NCI-H146 (cell line): Measurements from ENCODE around the gene GSDMA.
A peak's percentile ranks its signal among the peaks of the same experiment; 100 is the strongest.
"Not testable (repeated sequence)": the region's sequence is repeated elsewhere in the genome, so short reads cannot be mapped to it uniquely, and the experiment has no call there.

Experiments used
- DNase-seq: peaks from one replicate; lab custom pipeline; 2025; lab: John Stamatoyannopoulos, UW

The GSDMA gene

GRCh38 chr17:39929646-39930407 lies 33.0 kb upstream of the GSDMA start:
- DNase-seq = no peak

DNA sequence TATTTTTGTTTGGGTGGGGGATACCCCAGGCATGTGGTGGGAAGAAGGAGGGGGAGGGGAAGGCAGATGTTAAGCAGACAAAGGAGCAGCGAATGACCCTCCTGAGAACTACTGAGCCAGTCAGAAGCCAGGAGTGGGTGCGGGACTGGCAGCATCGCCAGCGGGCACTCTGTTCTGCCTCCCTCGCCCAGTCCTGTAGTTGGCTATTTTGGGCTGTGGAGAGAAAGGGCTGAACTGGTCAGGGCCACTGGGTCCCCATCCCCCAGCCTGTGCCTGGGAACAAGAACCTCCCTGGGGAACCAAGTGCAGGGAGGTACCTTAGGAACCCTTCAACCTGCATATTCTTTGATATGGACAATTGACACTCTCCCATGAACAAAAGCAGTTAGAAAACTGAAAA lies 28.9 kb upstream of the GSDMA start:
- no peak for DNase-seq

- DNase-seq = no peak
These were observed 28.5 kb upstream of the GSDMA start for GRCh38 chr17:39934324-39934723.

- no peak for DNase-seq
These were observed 26.9 kb upstream of the GSDMA start for GRCh38 chr17:39935909-39936308.

GRCh38 chr17:39937447-39937846 lies 25.4 kb upstream of the GSDMA start:
- DNase-seq = no peak

DNA sequence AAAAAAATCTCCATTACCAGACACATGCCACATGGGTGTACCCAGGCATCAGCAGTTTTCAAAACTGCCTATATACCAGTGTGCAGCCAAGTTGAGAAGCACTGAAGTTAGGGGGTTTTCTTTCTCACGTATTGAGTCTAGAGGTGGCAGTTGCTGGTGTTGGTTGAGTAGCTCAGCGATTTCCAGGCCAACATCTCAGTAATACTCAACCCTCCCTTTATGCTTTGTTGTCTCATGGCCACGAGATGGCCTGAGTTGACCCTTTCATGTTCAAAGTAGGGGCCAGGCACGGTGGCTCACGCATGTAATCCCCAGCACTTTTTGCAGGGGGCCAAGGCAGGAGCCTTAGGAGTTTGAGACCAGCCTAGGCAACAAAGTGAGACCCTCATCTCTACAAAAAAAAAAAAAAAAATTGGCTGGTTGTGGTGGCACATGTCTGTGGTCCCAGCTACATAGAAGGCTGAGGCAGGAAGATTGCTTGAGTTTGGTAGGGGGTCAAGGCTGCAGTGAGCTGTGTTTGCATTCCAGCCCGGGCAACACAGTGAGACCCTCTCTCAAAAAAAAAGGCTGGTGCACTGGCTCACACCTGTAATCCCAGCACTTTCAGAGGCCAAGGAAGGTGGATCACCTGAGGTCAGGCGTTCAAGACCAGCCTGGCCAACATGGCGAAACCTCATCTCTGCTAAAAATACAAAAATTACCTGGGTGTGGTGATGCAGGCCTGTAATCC lies 24.5 kb upstream of the GSDMA start:
- DNase-seq = no peak

DNA sequence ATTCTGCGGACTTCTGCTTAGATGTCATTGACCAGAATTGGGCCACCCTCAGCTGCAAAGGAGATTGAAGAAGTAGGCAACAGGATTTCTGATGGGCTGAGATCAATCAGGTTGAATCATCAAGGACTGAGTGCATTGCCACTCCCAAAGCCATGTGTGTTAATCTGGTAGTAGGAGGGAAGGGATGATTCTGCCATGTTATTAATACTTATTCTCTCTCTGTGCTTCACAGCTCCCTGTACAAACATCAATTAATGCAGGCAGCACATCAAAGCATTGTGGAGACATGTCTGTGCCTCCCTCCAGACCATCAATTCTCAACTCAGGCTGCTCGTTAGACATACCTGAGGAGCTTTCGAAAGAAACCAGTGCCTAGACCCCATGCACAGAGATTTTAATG lies 23.7 kb upstream of the GSDMA start:
- no peak for DNase-seq

DNA sequence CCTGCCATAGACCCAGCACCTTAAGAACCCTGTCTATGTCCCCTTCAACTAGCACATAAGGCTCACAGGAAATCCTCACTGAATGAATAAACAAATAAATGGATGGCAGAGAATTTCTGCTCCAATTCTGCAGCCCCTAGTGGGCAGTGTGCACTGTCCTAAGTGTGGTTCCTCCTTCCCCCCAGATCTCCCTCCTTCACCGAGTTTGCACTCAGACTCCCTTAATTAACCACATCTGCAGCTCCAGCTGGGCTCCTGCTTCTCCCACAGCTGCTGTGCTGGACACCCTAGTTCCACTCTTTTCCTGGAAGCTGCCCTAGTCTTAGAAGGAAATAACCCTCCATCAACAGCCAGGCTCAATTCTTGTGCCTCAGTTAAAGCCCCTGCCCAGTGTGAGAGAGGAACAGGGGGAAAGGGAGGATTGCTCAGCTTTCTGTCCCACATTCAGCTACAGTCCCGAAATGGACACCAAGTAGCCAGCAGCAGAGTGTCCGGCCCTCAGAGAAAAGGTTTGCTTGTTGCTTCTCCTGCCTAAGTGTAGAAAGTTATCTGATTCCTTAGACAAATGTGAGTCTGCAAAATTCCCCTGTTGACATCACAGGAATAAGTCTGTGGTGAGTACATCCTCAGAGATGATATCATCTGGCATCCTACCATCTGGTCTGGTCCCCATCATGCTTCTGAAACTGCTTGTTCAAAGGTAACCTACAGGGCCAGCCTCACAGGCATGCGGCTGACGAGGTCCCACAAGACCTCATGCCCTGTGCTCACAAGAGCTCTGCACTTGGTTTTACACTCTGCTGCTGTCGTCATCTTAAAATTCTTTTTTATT lies 23.0 kb upstream of the GSDMA start:
- peak; percentile 15 for DNase-seq

DNA sequence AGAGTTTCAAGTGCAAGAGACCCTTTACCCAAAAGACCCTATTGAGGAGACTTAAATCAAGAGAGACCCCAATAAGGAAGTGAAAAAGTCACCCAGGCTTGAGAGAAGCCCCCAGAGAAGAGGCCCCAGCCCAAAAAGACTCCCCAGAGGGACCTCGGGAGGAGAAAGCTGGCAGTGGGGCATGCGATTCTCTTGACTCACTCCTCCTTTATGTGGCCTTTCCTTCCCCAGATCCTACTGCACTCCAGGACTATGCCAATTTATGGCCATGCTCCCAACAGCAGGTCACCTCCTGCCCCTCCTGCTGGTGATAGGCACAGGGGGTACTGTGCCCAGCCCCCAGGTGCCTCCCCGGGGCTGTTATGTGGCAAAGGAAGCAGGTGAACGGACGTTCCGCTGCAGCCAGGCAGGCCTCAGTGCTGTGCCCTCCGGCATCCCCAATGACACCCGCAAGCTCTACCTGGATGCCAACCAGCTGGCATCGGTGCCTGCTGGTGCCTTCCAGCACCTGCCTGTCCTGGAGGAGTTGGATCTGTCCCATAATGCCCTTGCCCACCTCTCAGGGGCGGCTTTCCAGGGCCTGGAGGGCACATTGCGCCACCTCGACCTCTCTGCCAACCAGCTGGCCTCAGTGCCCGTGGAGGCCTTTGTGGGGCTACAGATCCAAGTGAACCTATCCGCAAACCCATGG lies 19.0 kb upstream of the GSDMA start:
- no peak for DNase-seq

- DNase-seq = no peak
These were observed 18.5 kb upstream of the GSDMA start for GRCh38 chr17:39944393-39944711.

DNA sequence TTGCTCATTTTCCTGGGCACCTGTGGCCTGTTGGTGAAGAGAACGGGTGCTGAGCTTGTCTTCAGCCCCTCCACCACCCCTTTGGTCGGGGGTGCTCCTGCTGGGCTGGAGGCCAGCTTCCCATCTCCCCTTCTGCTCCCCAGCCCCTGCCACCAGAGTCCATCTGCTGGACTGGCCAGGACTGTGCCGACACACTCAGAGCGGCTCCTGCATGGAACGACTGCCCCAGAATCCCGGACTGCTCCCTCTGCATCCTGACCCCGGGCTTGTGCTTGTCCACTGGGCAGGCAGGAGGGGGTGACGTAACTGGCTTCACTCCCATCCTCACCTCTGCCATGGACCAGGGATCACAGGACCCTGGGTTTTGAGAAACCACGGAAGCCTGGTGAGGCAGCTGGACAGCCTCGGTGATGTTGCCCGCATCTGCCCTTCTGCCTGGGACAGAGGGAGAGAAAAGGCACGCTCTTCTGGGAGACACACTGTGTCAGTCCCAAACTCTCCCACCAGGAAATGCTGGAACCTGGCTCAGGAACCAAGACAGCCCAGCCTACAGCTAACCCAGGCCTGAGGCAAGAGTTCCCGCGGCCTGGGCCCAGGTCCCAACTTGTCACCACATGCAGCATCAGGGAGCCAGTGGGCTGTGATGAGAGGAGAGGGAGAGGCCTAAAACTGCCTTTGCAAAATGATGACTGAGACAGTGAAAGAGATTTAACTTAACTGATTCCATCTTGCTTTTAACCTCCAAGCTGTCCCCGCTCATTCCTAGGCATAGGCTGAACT lies 16.1 kb upstream of the GSDMA start:
- DNase-seq = no peak

- not testable (repeated sequence) for DNase-seq
These were observed 14.3 kb upstream of the GSDMA start for GRCh38 chr17:39948489-39948828.

DNA sequence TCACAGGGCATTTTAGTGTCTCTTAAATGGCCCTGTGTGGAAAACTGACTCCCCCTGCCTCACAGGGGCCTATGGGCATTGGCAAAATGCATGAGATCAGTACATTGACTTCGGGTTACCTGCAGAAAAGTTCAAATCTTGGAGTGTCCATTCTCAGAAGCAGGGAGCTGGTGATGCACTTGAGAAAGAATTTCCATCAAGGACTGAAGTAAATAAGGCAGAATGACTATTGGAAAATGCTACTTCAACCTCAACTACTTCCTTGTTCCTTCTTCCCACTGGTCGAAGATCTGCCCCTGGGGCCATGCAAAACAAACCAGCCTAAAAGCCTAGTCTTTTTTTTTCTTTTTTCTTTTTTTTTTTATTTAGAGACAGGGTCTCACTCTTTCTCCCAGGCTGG lies 13.8 kb upstream of the GSDMA start:
- no peak for DNase-seq

DNA sequence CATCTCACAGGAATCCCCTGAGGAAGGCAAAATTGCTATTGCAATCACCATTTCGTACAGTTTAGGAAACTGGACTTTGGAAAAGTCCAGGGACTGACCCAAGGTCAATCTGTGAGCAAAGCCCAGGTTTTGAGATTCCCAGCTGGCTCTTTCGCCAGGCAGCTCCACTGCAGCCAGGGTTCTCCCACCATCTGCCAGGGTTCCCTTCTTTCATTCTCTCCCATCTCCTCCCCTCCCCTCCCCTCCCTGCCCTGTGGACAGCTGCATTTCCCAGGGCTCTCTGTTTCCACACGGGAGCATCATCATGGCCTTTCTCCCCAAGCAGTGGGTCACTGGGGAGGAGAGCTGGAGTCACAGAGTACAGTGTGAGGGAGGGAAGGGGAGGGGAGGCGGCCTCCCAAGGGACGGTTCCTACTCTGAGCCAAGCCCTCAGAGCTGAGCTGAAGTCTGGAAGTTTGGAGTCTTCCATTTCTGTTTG lies 11.9 kb upstream of the GSDMA start:
- no peak for DNase-seq

DNA sequence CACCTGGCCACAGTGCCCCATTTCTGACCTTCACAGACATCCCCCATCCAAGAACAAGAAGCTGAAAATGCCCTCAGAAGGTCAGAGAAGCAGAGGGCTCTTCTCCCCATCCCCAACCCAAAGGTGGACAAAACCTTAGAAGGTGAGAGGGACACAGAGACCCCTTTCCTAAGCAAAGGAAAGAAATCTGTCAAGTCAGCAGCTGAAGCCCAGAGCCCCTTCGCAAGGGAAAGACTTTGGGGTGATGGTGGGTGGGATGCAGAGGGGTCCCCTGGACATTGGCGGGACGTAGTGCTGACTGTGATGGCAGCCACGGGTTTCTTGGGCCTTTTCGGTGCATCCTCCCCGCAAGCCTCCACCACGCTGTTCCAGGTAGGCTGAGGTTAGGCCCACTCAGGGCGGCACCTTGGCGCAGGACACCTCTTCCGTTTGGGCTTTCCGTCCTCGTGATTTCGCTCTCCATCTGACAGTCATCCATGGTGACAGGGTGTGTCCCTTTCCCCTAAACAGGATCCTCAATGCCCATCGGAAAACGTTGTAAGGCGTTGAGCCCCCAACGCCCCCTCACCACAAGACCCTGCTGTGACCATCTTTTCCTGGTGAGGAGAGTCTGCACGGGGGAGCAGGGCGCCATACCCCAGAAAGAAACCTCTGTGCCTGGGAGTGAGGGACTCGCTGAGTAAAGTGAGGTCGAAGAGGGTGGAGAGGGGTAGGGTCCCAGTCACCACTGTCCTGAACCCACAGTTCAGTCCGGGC lies 10.7 kb upstream of the GSDMA start:
- DNase-seq = no peak

DNA sequence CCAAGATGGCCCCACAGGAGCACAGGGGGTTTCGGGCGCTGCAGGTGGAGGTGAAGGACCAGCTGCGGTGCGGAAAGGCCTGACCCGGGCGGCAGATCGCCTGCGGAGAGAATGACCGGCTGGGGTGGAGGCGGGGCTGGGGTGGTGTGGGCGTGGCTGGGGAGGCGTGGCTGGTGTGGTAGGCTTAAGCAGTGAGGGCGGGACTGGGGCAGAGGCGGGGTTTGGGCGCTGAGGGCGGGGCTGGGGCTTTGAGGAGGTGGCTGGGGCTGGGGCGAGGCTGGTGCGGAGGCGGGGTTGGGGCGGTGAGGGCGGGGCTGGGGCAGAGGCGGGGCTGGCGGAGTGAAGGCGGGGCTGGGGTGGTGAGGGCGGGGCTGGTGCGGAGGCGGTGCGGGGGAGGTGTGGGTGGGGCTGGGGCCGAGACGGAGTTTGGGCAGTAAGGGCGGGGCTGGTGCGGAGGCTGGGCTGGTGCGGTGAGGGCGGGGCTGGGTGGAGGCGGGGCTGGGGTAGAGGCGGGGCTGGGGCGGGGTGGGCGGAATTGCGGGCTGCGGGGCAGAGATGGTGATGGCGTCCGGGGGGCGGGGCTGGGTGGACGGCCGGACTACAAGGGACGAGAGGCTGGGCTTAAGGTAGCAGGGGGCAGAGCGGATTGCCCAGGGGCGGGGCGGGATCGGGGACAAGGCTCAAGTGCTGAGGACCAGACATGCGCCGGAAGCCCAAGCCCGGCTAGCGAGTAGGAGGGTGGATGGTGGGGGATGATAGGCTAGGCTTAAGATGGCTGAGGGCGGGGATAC lies 9.9 kb upstream of the GSDMA start:
- peak; percentile 99 for DNase-seq

DNA sequence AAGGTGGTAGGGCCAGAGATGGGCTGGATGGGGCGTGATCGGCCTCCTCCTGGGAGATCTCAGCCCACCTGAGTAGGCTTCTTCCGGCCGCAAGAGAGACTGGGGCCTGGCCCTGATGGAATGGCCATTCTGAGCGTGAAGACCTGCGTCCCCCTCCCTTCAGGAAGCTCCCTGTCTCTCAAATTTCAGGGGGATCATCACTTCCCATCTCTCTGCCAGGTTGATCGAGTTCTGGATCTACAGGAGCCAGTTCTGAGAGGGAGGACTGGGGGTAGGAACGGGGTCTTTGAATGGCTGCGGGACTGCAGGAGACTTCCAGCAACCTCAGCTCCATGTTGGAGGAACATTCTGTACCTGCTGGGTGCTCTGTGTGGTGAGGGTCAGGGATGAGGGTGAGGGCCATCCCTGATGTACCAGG lies 9.3 kb upstream of the GSDMA start:
- DNase-seq = no peak

- DNase-seq = no peak
These were observed 7.9 kb upstream of the GSDMA start for GRCh38 chr17:39954876-39955275.

- no peak for DNase-seq
These were observed 7.0 kb upstream of the GSDMA start for GRCh38 chr17:39955726-39956225.
